Activated CD4-positive, alpha-beta T cell treated with anti-CD3 and anti-CD28 coated beads, Interleukin-2, amount 10 ng/mL, durations not matched to agents 24 days and 14 days (primary cell): ENCODE results near the gene HERC6. TPM values are rescaled to one million over a fixed set of nuclear protein-coding genes. Genes with fewer than 3 reads are reported as not detected.
"Not testable (repeated sequence)": the region's sequence is repeated elsewhere in the genome, so short reads cannot be mapped to it uniquely, and the experiment has no call there.

Source experiments
- DNase-seq: peaks from one replicate; pipeline ENCODE4 v3.0.0; 2022
- H3K27ac Mint-ChIP-seq: one replicate; pipeline ENCODE4 v1.8.0; 2022; ENCODE audit warnings: mild to moderate bottlenecking, mixed read lengths
- H3K27me3 Mint-ChIP-seq: one replicate; pipeline ENCODE4 v1.8.0; 2022; ENCODE audit warnings: mixed read lengths
- H3K36me3 Mint-ChIP-seq: one replicate; pipeline ENCODE4 v1.8.0; 2022; ENCODE audit warnings: low read depth, mild to moderate bottlenecking, mixed read lengths
- H3K4me1 Mint-ChIP-seq: one replicate; pipeline ENCODE4 v1.8.0; 2021; ENCODE audit warnings: mixed read lengths
- H3K4me3 Mint-ChIP-seq: one replicate; pipeline ENCODE4 v1.8.0; 2022; ENCODE audit warnings: mild to moderate bottlenecking, moderate library complexity, mixed read lengths
- H3K9me3 Mint-ChIP-seq: one replicate; pipeline ENCODE4 v1.8.0; 2021; ENCODE audit warnings: mixed read lengths
- intact Hi-C: fragments of 100-400 bp; cut with micrococcal nuclease; formaldehyde crosslinking; loops from one replicate; pipeline ENCODE4 v1.15.1; 2023
- total RNA-seq: library from RNA; stranded (reverse); gene quantifications from 2 replicates; pipeline ENCODE4 v1.2.3, GENCODE V29; 2022

The HERC6 gene
- total RNA-seq, 1 donor from 2014 or later, result 5.3 TPM

GRCh38 chr4:88443486-88443885 lies 64.8 kb downstream of the HERC6 start:
- Mint-ChIP-seq H3K4me1 (peaks cover 14% of the 10 kb centered on the region), H3K4me3 (no peak overlapping the region), H3K27me3 (no peaks in the 10 kb centered on the region), H3K9me3 (no peaks in the 10 kb centered on the region), H3K27ac (no peak overlapping the region), H3K36me3 (peaks cover 58% of the 10 kb centered on the region)
- DNase-seq, result no peak
- intact Hi-C loops, result no loop called here

DNA sequence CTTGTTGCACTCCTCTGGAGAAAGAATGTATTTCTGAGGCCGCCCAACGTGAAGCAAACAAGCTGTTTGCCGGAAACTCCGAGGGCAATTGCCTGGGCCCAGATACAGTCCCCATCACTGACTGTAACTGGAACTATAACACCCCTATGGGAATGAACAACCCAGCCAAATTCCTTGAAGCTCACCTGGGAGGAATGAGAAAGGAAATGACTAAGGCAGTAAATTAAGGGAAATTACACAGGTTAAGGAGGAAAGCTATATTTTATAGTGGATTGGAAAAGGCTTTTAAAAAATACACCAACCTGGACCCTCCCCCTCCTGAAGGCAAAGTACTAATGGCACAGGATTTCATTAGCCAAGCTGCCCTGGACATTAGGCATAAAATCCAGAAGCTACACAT lies 66.6 kb downstream of the HERC6 start:
- Mint-ChIP-seq H3K9me3 (no peaks in the 10 kb centered on the region), H3K36me3 (peaks cover 52% of the 10 kb centered on the region), H3K4me1 (peaks cover 8% of the 10 kb centered on the region), H3K27ac (no peak overlapping the region), H3K27me3 (no peaks in the 10 kb centered on the region), H3K4me3 (no peak overlapping the region)
- intact Hi-C loops, result no loop called here
- no peak for DNase-seq

- peaks cover 48% of the 10 kb centered on the region for H3K36me3 Mint-ChIP-seq
- intact Hi-C loops, result no loop called here
- H3K27ac Mint-ChIP-seq, result no peak overlapping the region
- peaks cover 9% of the 10 kb centered on the region for H3K4me1 Mint-ChIP-seq
- no peaks in the 10 kb centered on the region for H3K9me3 Mint-ChIP-seq
- DNase-seq, result no peak
- H3K4me3 Mint-ChIP-seq, result no peak overlapping the region
- no peaks in the 10 kb centered on the region for H3K27me3 Mint-ChIP-seq
Measured at GRCh38 chr4:88446124-88446523, 67.5 kb downstream of the HERC6 start.

- H3K4me1 Mint-ChIP-seq, result peaks cover 14% of the 10 kb centered on the region
- intact Hi-C loops, result no loop called here
- H3K27ac Mint-ChIP-seq, result no peak overlapping the region
Measured at GRCh38 chr4:88447371-88448095, 68.9 kb downstream of the HERC6 start.

DNA sequence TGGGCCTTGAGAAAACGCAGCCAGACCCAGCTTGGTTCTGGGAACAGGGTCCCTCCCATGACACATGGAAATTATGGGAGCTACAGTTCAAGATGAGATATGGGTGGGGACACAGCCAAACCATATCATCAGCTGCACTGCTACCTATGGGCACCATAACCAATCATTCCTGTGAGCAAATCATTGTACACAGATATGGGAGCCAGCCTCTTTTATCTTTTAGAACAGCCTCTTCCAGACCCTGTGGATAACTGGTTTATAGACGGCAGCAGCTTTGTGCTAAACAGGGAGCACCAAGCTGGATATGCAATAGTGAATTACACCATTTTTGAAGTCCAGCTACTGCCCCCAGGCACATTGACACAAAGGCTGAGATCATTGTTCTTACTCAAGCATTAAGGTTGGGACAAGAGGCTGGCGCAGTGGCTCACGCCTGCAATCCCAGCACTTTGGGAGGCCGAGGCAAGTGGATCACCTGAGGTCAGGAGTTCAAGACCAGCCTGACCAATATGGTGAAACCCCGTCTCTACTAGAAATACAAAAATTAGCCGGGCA lies 69.6 kb downstream of the HERC6 start:
- H3K4me3 Mint-ChIP-seq, DNase-seq, intact Hi-C loops, H3K27me3 Mint-ChIP-seq, H3K9me3 Mint-ChIP-seq: not testable (repeated sequence)
- H3K4me1 Mint-ChIP-seq, result peaks cover 15% of the 10 kb centered on the region
- peak overlapping the region; percentile 48 for H3K27ac Mint-ChIP-seq
- peaks cover 37% of the 10 kb centered on the region for H3K36me3 Mint-ChIP-seq

More at GRCh38 chr4:88447371-88448095, 68.9 kb downstream of the HERC6 start:
- Mint-ChIP-seq H3K27me3 (no peaks in the 10 kb centered on the region), H3K9me3 (no peaks in the 10 kb centered on the region), H3K4me3 (no peak overlapping the region), H3K36me3 (peaks cover 38% of the 10 kb centered on the region)
- DNase-seq, result no peak

DNA sequence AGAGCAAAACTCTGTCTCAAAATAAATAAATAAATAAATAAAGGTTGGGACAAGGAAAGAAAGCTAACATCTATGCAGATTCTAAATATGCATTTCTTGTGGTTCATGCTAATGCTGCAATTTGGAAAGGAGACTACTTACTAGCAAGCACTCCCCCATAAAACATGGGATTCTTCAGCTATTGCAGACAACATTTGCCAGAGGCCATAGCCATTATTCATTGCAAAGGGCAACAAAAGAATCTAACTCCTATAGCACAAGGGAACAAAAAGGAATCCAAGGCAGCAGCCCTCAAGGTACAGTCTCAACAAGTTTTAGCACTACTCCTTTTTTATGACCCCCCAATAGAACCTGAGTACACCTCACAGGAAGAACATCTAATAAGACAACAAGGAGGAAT lies 70.2 kb downstream of the HERC6 start:
- Mint-ChIP-seq H3K9me3 (peaks cover 3% of the 10 kb centered on the region), H3K36me3 (peaks cover 37% of the 10 kb centered on the region), H3K4me1 (peaks cover 15% of the 10 kb centered on the region), H3K27me3 (no peaks in the 10 kb centered on the region), H3K4me3 (no peak overlapping the region), H3K27ac (no peak overlapping the region)
- DNase-seq, result no peak
- intact Hi-C loops, result no loop called here

- Mint-ChIP-seq H3K4me1 (peaks cover 15% of the 10 kb centered on the region), H3K27me3 (no peaks in the 10 kb centered on the region), H3K27ac (no peak overlapping the region), H3K9me3 (peaks cover 3% of the 10 kb centered on the region), H3K4me3 (no peak overlapping the region), H3K36me3 (peaks cover 33% of the 10 kb centered on the region)
- no peak for DNase-seq
- intact Hi-C loops, result no loop called here
Measured at GRCh38 chr4:88449290-88449689, 70.6 kb downstream of the HERC6 start.

DNA sequence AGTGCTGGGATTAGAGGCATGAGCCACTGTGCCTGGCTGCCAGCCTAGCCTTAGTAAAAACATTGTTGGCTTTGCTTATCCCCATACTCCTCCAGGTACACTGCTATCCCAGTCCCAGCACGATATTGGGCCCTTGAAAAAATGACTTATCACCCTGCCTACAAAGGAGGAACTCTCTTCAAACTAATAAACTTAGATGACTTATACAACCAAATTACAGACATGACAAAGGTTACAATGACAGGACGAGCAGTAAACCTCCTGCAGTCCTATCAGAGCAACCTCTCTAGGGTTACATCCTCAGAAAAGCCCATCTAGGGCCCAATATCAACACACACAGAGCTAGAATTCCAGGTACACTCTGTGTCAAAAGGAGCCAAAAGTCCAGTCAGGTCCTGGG lies 72.6 kb downstream of the HERC6 start:
- intact Hi-C loops, result loop anchor here (5.0 to 10.0 kb wide), 2 partner anchors 39 to 844 kb away; no protein-coding TSS in a partner anchor
- Mint-ChIP-seq H3K9me3 (peaks cover 3% of the 10 kb centered on the region), H3K27me3 (no peaks in the 10 kb centered on the region), H3K4me3 (no peak overlapping the region), H3K4me1 (peaks cover 29% of the 10 kb centered on the region), H3K36me3 (peaks cover 28% of the 10 kb centered on the region), H3K27ac (no peak overlapping the region)
- DNase-seq, result no peak

- no peak for DNase-seq
- Mint-ChIP-seq H3K36me3 (peaks cover 29% of the 10 kb centered on the region), H3K9me3 (peaks cover 3% of the 10 kb centered on the region), H3K27me3 (no peaks in the 10 kb centered on the region), H3K4me3 (no peak overlapping the region), H3K27ac (no peak overlapping the region), H3K4me1 (peaks cover 30% of the 10 kb centered on the region)
- intact Hi-C loops, result loop anchor here (5.0 to 10.0 kb wide), 2 partner anchors 41 to 842 kb away; no protein-coding TSS in a partner anchor
Measured at GRCh38 chr4:88452912-88453311, 74.3 kb downstream of the HERC6 start.

GRCh38 chr4:88456670-88457306 lies 78.1 kb downstream of the HERC6 start, which contains the start of gene HERC5:
Gene HERC5 (plus strand): TSS chr4:88457119. CDS start chr4:88457270, 151 bp downstream.
- peak within 1 kb of the TSS; percentile 100 for H3K27ac Mint-ChIP-seq
- DNase-seq, result peak; percentile 98
- H3K4me3 Mint-ChIP-seq, result peak within 1 kb of the TSS; percentile 93
- H3K36me3 Mint-ChIP-seq, result peaks cover 24% of the 10 kb centered on the region
- peaks cover 46% of the 10 kb centered on the region for H3K4me1 Mint-ChIP-seq
- H3K27me3 Mint-ChIP-seq, result no peaks in the 10 kb centered on the region
- intact Hi-C loops, result loop anchor here (1.0 to 10.0 kb wide), 6 partner anchors 33 to 838 kb away; partner anchors contain the start of genes PKD2 and PPM1K
- H3K9me3 Mint-ChIP-seq, result peaks cover 3% of the 10 kb centered on the region

DNA sequence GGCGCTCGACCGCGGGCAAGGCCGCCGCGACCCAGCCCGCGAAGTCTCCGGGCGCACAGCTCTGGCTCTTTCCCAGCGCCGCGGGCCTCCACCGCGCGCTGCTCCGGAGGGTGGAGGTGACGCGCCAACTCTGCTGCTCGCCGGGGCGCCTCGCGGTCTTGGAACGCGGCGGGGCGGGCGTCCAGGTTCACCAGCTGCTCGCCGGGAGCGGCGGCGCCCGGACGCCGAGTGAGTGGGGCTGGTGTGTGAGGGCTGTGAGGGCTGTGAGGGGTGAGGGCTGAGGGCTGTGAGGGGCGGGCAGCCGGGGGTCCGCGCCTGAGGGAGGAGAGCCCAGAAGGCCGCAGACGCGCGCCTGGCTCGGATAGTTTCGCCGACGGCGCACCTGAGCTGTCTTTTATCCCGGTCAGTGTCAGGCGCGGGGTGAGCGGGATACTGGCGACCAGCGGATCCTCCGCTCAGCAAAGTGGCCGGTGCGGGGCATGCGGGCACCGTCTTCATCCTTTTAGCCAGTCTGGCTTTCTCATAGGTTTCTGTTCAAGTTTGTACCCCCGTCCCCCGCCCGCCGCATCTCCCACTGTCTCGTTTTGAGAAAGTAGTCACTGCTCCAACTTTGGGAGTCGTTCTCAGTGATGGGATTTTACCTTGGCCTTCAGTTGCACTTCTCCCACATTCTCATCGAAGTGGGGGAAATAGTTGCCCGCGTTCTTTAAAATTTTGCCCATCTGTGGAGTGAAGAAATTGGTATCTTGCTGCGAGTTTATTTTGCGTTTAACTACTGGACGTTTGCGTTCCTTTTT lies 78.9 kb downstream of the HERC6 start:
- peaks cover 51% of the 10 kb centered on the region for H3K4me1 Mint-ChIP-seq

DNA sequence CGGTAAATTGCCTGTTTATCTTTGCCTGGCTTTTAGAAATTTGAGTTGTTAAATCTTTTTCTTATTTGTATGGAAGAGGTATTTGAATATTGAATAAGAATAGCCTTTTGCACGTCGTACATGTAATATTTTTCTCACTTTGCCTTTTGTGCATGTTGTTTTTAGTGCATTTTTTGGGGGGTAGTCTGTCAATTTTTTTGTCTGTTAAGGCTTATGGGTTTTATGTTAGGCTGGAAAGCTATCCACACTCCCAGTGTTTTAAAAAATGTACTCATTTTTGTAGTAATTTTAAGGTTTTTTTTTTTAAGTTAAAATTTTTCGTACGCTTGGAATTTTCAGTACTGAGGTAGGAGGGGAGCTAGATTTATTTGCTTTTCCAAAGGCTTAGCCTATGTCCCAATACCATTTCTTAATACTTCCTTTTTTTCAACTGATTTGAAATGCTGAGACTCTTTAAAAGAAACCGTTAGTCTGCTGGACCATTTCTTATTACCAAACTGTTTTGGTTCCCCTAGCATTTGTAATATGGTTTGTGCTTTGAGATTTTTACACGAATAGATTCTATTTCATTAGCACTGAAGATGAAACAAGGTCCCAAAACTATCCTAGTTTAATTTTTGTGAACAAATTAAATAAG lies 79.6 kb downstream of the HERC6 start:
- peaks cover 31% of the 10 kb centered on the region for H3K36me3 Mint-ChIP-seq
- peaks cover 3% of the 10 kb centered on the region for H3K9me3 Mint-ChIP-seq
- peak overlapping the region; percentile 92 for H3K27ac Mint-ChIP-seq
- DNase-seq, result no peak
- H3K4me3 Mint-ChIP-seq, result peak overlapping the region; percentile 93
- intact Hi-C loops, result loop anchor here (5.0 to 10.0 kb wide), 2 partner anchors 451 to 837 kb away; partner anchors contain the start of gene PKD2
- peaks cover 52% of the 10 kb centered on the region for H3K4me1 Mint-ChIP-seq
- H3K27me3 Mint-ChIP-seq, result no peaks in the 10 kb centered on the region

More for the DNA sequence above, 78.9 kb downstream of the HERC6 start:
- Mint-ChIP-seq H3K4me3 (peak overlapping the region; percentile 93), H3K36me3 (peaks cover 31% of the 10 kb centered on the region), H3K27ac (peak overlapping the region; percentile 100), H3K27me3 (no peaks in the 10 kb centered on the region), H3K9me3 (peaks cover 3% of the 10 kb centered on the region)
- intact Hi-C loops, result loop anchor here (1.0 to 10.0 kb wide), 4 partner anchors 75 to 837 kb away; partner anchors contain the start of genes PKD2 and PPM1K
- DNase-seq, result no peak

GRCh38 chr4:88465653-88466192 lies 87.1 kb downstream of the HERC6 start:
- H3K27me3 Mint-ChIP-seq, result no peaks in the 10 kb centered on the region
- peak overlapping the region; percentile 30 for H3K27ac Mint-ChIP-seq
- intact Hi-C loops, result no loop called here
- H3K9me3 Mint-ChIP-seq, result no peaks in the 10 kb centered on the region
- peak; percentile 58 for DNase-seq
- peaks cover 70% of the 10 kb centered on the region for H3K36me3 Mint-ChIP-seq
- H3K4me1 Mint-ChIP-seq, result peaks cover 28% of the 10 kb centered on the region
- H3K4me3 Mint-ChIP-seq, result no peak overlapping the region
